Mesendoderm (in vitro differentiated cells): ENCODE data around the gene CYP2A13. TPM values are rescaled to one million over a fixed set of nuclear protein-coding genes. Genes with fewer than 3 reads are reported as not detected.
"Not testable (repeated sequence)": the region's sequence is repeated elsewhere in the genome, so short reads cannot be mapped to it uniquely, and the experiment has no call there.

Source experiments
- DNase-seq: peaks from one replicate; pipeline ENCODE4 v3.0.0; 2013
- H2AK5ac ChIP-seq: 2 replicates; pipeline ENCODE4 v1.6.1; 2013; ENCODE audit warnings: low read length, inconsistent platforms
- H2BK120ac ChIP-seq: 2 replicates; pipeline ENCODE4 v1.6.1; 2013; ENCODE audit warnings: low read depth, mild to moderate bottlenecking, low read length, moderate library complexity, mixed read lengths
- H2BK15ac ChIP-seq: replicated peaks from 2 replicates; pipeline ENCODE4 v1.6.1; 2013; ENCODE audit warnings: low read depth, mild to moderate bottlenecking, moderate library complexity
- H2BK5ac ChIP-seq: 2 replicates; pipeline ENCODE4 v1.6.1; 2013; ENCODE audit warnings: low read length, inconsistent platforms
- H3K18ac ChIP-seq: 2 replicates; pipeline ENCODE4 v1.6.1; 2013; ENCODE audit warnings: mild to moderate bottlenecking, low read length, mixed read lengths
- H3K23ac ChIP-seq: one replicate; pipeline ENCODE4 v1.6.1; 2013; ENCODE audit warnings: low read length
- H3K27ac ChIP-seq: 2 replicates; pipeline ENCODE4 v1.5.1; 2013; ENCODE audit warnings: low read depth, mild to moderate bottlenecking, inconsistent platforms, low read length, moderate library complexity
- H3K27me3 ChIP-seq: 2 replicates; pipeline ENCODE4 v1.6.1; 2013; ENCODE audit warnings: low read length, control low read depth, mild to moderate bottlenecking, inconsistent platforms; ENCODE audit not compliant: insufficient read depth, poor library complexity
- H3K36me3 ChIP-seq: 2 replicates; pipeline ENCODE4 v1.6.1; 2013; ENCODE audit warnings: low read length, inconsistent platforms; ENCODE audit not compliant: control insufficient read depth, insufficient read depth
- H3K4ac ChIP-seq: one replicate; pipeline ENCODE4 v1.6.1; 2013; ENCODE audit warnings: low read depth, mild to moderate bottlenecking, low read length, moderate library complexity
- H3K4me1 ChIP-seq: 2 replicates; pipeline ENCODE4 v1.6.1; 2013; ENCODE audit warnings: low read depth, low read length, inconsistent platforms; ENCODE audit not compliant: control insufficient read depth
- H3K4me2 ChIP-seq: 2 replicates; pipeline ENCODE4 v1.6.1; 2013; ENCODE audit warnings: low read length
- H3K4me3 ChIP-seq: 2 replicates; pipeline ENCODE4 v1.5.1; 2013; ENCODE audit warnings: mild to moderate bottlenecking, low read length
- H3K56ac ChIP-seq: one replicate; pipeline ENCODE4 v1.6.1; 2013; ENCODE audit warnings: low read length
- H3K79me1 ChIP-seq: 2 replicates; pipeline ENCODE4 v1.6.1; 2013; ENCODE audit warnings: low read length, inconsistent platforms
- H3K79me2 ChIP-seq: 2 replicates; pipeline ENCODE4 v1.6.1; 2013; ENCODE audit warnings: mild to moderate bottlenecking, low read length; ENCODE audit not compliant: control insufficient read depth, insufficient read depth
- H3K9ac ChIP-seq: 2 replicates; pipeline ENCODE4 v1.6.1; 2013; ENCODE audit warnings: low read length, inconsistent platforms
- H4K5ac ChIP-seq: one replicate; pipeline ENCODE4 v1.6.1; 2013; ENCODE audit warnings: low read length
- H4K8ac ChIP-seq: one replicate; pipeline ENCODE4 v1.6.1; 2013; ENCODE audit warnings: low read depth, mild to moderate bottlenecking, control low read depth, low read length, moderate library complexity
- WGBS: extraction: QIAGEN DNeasy Blood & Tissue Kit; methylation state at CpG from one replicate; pipeline ENCODE4 v1.1.7; 2013; ENCODE audit warnings: low lambda C conversion rate, missing lambda C conversion rate; ENCODE audit not compliant: insufficient coverage; ENCODE audit errors: extremely low coverage; 5-methylcytosine and 5-hydroxymethylcytosine counted together
- polyA plus RNA-seq, 2 experiments: library from polyadenylated mRNA; stranded (reverse); fragments of 200-250 nt; gene quantifications; one replicate each; pipeline ENCODE4 v1.2.3, GENCODE V29; 2013

Gene CYP2A13
- polyA plus RNA-seq (2013, experiment 1 of 2) = 0.10 TPM
- polyA plus RNA-seq (2013, experiment 2 of 2) = 0.04 TPM

- no CpG with 5 or more reads among the region's 2 CpGs for WGBS
- Histone ChIP-seq H2BK120ac (no peak within 1 kb of the TSS), H3K27me3 (peaks cover 3% of the 10 kb centered on the region), H3K4me1 (no peaks in the 10 kb centered on the region), H3K4me2 (no peak within 1 kb of the TSS), H3K79me2 (no peaks in the 10 kb centered on the region), H3K23ac (no peak within 1 kb of the TSS), H3K36me3 (no peaks in the 10 kb centered on the region), H2BK5ac (no peak within 1 kb of the TSS), H2AK5ac (no peak within 1 kb of the TSS), H3K18ac (no peak within 1 kb of the TSS), H4K5ac (no peak within 1 kb of the TSS), H4K8ac (no peak within 1 kb of the TSS), H2BK15ac (no peak within 1 kb of the TSS), H3K27ac (no peak within 1 kb of the TSS), H3K4me3 (no peak within 1 kb of the TSS), H3K9ac (no peak within 1 kb of the TSS), H3K56ac (no peak within 1 kb of the TSS), H3K79me1 (no peaks in the 10 kb centered on the region), H3K4ac (no peak within 1 kb of the TSS)
- DNase-seq = no peak
Measured at GRCh38 chr19:41088151-41088550, at the start of gene CYP2A13. Gene CYP2A13 (plus strand): TSS chr19:41088451. CDS start chr19:41088472, 21 bp downstream.

GRCh38 chr19:41039806-41040205, 48.4 kb upstream of the CYP2A13 start:
- H3K79me2 ChIP-seq = no peaks in the 10 kb centered on the region
- no peak overlapping the region for H2BK5ac ChIP-seq
- no CpG with 5 or more reads among the region's 1 CpG for WGBS

GRCh38 chr19:41045095-41045494, 43.2 kb upstream of the CYP2A13 start:
- H3K4me3 ChIP-seq, H3K4me2 ChIP-seq, H3K27ac ChIP-seq, H3K4ac ChIP-seq, H2BK5ac ChIP-seq, H3K18ac ChIP-seq, H3K27me3 ChIP-seq, H3K56ac ChIP-seq, H3K36me3 ChIP-seq, H3K79me2 ChIP-seq, H3K4me1 ChIP-seq, H3K79me1 ChIP-seq, H4K5ac ChIP-seq, H4K8ac ChIP-seq, H2BK15ac ChIP-seq, H2BK120ac ChIP-seq, H3K9ac ChIP-seq, H3K23ac ChIP-seq, H2AK5ac ChIP-seq: not testable (repeated sequence)
- DNase-seq = peak; percentile 30
- WGBS = no CpG with 5 or more reads among the region's 1 CpG

More at GRCh38 chr19:41039806-41040205, 48.4 kb upstream of the CYP2A13 start:
- no peak for DNase-seq
- Histone ChIP-seq H3K4me2 (no peak overlapping the region), H2BK120ac (no peak overlapping the region), H3K9ac (no peak overlapping the region), H4K5ac (no peak overlapping the region), H3K4me3 (no peak overlapping the region), H4K8ac (no peak overlapping the region), H3K23ac (no peak overlapping the region), H3K4me1 (no peaks in the 10 kb centered on the region), H2BK15ac (no peak overlapping the region), H3K4ac (no peak overlapping the region), H3K56ac (no peak overlapping the region), H3K36me3 (no peaks in the 10 kb centered on the region), H2AK5ac (no peak overlapping the region), H3K27ac (no peak overlapping the region), H3K27me3 (no peaks in the 10 kb centered on the region), H3K18ac (no peak overlapping the region), H3K79me1 (no peaks in the 10 kb centered on the region)

GRCh38 chr19:41050426-41050825, 37.8 kb upstream of the CYP2A13 start:
- no peaks in the 10 kb centered on the region for H3K27me3 ChIP-seq
- no peaks in the 10 kb centered on the region for H3K4me1 ChIP-seq
- no peak overlapping the region for H4K5ac ChIP-seq
- no peaks in the 10 kb centered on the region for H3K79me1 ChIP-seq
- H3K18ac ChIP-seq = no peak overlapping the region
- no peak overlapping the region for H3K4me2 ChIP-seq
- no peak overlapping the region for H3K4ac ChIP-seq
- H3K79me2 ChIP-seq = no peaks in the 10 kb centered on the region
- no peak overlapping the region for H2BK15ac ChIP-seq
- DNase-seq = no peak
- no peaks in the 10 kb centered on the region for H3K36me3 ChIP-seq
- no peak overlapping the region for H2BK120ac ChIP-seq
- no peak overlapping the region for H2AK5ac ChIP-seq
- no peak overlapping the region for H3K4me3 ChIP-seq
- no peak overlapping the region for H4K8ac ChIP-seq
- H3K9ac ChIP-seq = no peak overlapping the region
- no peak overlapping the region for H3K56ac ChIP-seq
- WGBS = no CpG with 5 or more reads among the region's 13 CpGs
- no peak overlapping the region for H2BK5ac ChIP-seq
- H3K23ac ChIP-seq = no peak overlapping the region
- no peak overlapping the region for H3K27ac ChIP-seq

- H3K9ac ChIP-seq, H3K4ac ChIP-seq, H3K79me2 ChIP-seq, H2AK5ac ChIP-seq, H2BK15ac ChIP-seq, H3K18ac ChIP-seq, DNase-seq, H4K5ac ChIP-seq, H3K4me1 ChIP-seq, H2BK5ac ChIP-seq, H3K27me3 ChIP-seq, H3K4me3 ChIP-seq, H3K36me3 ChIP-seq, H4K8ac ChIP-seq, H3K79me1 ChIP-seq, H3K4me2 ChIP-seq, H2BK120ac ChIP-seq, H3K27ac ChIP-seq, H3K56ac ChIP-seq, H3K23ac ChIP-seq: not testable (repeated sequence)
- no CpG with 5 or more reads among the region's 7 CpGs for WGBS
Measured at GRCh38 chr19:41052162-41052561, 36.1 kb upstream of the CYP2A13 start.

- H4K8ac ChIP-seq, H3K36me3 ChIP-seq, H3K27ac ChIP-seq, H2AK5ac ChIP-seq, H3K56ac ChIP-seq, H3K4ac ChIP-seq, H2BK5ac ChIP-seq, H3K23ac ChIP-seq, H2BK120ac ChIP-seq, H3K79me1 ChIP-seq, H3K4me2 ChIP-seq, H3K4me1 ChIP-seq, DNase-seq, H2BK15ac ChIP-seq, H3K4me3 ChIP-seq, H3K9ac ChIP-seq, H3K27me3 ChIP-seq, H3K79me2 ChIP-seq, H3K18ac ChIP-seq, H4K5ac ChIP-seq: not testable (repeated sequence)
- no CpG with 5 or more reads among the region's 10 CpGs for WGBS
Measured at GRCh38 chr19:41053331-41053730, 34.9 kb upstream of the CYP2A13 start.
